Activated naive CD4-positive, alpha-beta T cell treated with anti-CD3 and anti-CD28 coated beads, Interleukin-2, amount 10 ng/mL, durations not matched to agents 7 days and 5 days (primary cell): Measurements from ENCODE around the gene PGM5.

Experiments used
- CTCF ChIA-PET: fragments of 350-600 bp; sonication (Branson Sonifier 250); formaldehyde crosslinking; loops from one replicate; lab custom pipeline; 2021; ENCODE audit warnings: antibody characterized with exemption; lab: Charles Lee
- DNase-seq: peaks from one replicate; pipeline ENCODE4 v3.0.0-alpha.2; 2020
- H3K27ac Mint-ChIP-seq: one replicate; pipeline ENCODE4 v1.8.0; 2021; ENCODE audit warnings: mild to moderate bottlenecking, moderate library complexity, mixed read lengths
- H3K27me3 Mint-ChIP-seq: one replicate; pipeline ENCODE4 v1.8.0; 2021; ENCODE audit warnings: mild to moderate bottlenecking, mixed read lengths
- H3K36me3 Mint-ChIP-seq: one replicate; pipeline ENCODE4 v1.8.0; 2021; ENCODE audit warnings: mixed read lengths
- H3K4me1 Mint-ChIP-seq: one replicate; pipeline ENCODE4 v1.8.0; 2021; ENCODE audit warnings: mixed read lengths
- H3K4me3 Mint-ChIP-seq: one replicate; pipeline ENCODE4 v1.8.0; 2021; ENCODE audit warnings: mild to moderate bottlenecking, moderate library complexity, mixed read lengths
- H3K9me3 Mint-ChIP-seq: one replicate; pipeline ENCODE4 v1.8.0; 2021; ENCODE audit warnings: mixed read lengths

The PGM5 gene

GRCh38 chr9:68506551-68506950, 150.1 kb downstream of the PGM5 start:
- Mint-ChIP-seq H3K36me3 (no peaks in the 10 kb centered on the region), H3K9me3 (no peaks in the 10 kb centered on the region), H3K27ac (no peak overlapping the region), H3K4me1 (no peaks in the 10 kb centered on the region), H3K4me3 (no peak overlapping the region), H3K27me3 (no peaks in the 10 kb centered on the region)
- DNase-seq: no peak
- CTCF ChIA-PET: interaction anchor here (0.7 kb wide), 1 partner anchor 64 kb away, joined by 5 read pairs; no protein-coding TSS in a partner anchor

- no peak for DNase-seq
- CTCF ChIA-PET: interaction anchor here (0.7 to 1.5 kb wide), 3 partner anchors 47 to 63 kb away, joined by 3 to 6 read pairs (median 5); no protein-coding TSS in a partner anchor
- no peak overlapping the region for H3K4me3 Mint-ChIP-seq
- H3K27me3 Mint-ChIP-seq: no peaks in the 10 kb centered on the region
- no peaks in the 10 kb centered on the region for H3K36me3 Mint-ChIP-seq
- no peak overlapping the region for H3K27ac Mint-ChIP-seq
- H3K9me3 Mint-ChIP-seq: no peaks in the 10 kb centered on the region
- no peaks in the 10 kb centered on the region for H3K4me1 Mint-ChIP-seq
These were observed 150.9 kb downstream of the PGM5 start for GRCh38 chr9:68507130-68507805.

- Mint-ChIP-seq H3K27me3 (no peaks in the 10 kb centered on the region), H3K9me3 (no peaks in the 10 kb centered on the region), H3K27ac (no peak overlapping the region), H3K4me1 (no peaks in the 10 kb centered on the region), H3K36me3 (no peaks in the 10 kb centered on the region), H3K4me3 (no peak overlapping the region)
- CTCF ChIA-PET: interaction anchor here (0.7 to 1.5 kb wide), 4 partner anchors 30 to 165 kb away, joined by 3 to 6 read pairs (median 3); no protein-coding TSS in a partner anchor
- no peak for DNase-seq
These were observed 151.4 kb downstream of the PGM5 start for GRCh38 chr9:68507806-68508145.

GRCh38 chr9:68508547-68508946, 152.1 kb downstream of the PGM5 start:
- CTCF ChIA-PET: interaction anchor here (0.7 to 1.5 kb wide), 5 partner anchors 29 to 166 kb away, joined by 3 to 7 read pairs (median 3); no protein-coding TSS in a partner anchor
- no peak overlapping the region for H3K27ac Mint-ChIP-seq
- H3K27me3 Mint-ChIP-seq: no peaks in the 10 kb centered on the region
- H3K9me3 Mint-ChIP-seq: no peaks in the 10 kb centered on the region
- no peak overlapping the region for H3K4me3 Mint-ChIP-seq
- DNase-seq: no peak
- H3K36me3 Mint-ChIP-seq: no peaks in the 10 kb centered on the region
- no peaks in the 10 kb centered on the region for H3K4me1 Mint-ChIP-seq

- DNase-seq: no peak
- no peaks in the 10 kb centered on the region for H3K9me3 Mint-ChIP-seq
- H3K27ac Mint-ChIP-seq: no peak overlapping the region
- no peak overlapping the region for H3K4me3 Mint-ChIP-seq
- no peaks in the 10 kb centered on the region for H3K4me1 Mint-ChIP-seq
- CTCF ChIA-PET: no interaction called here
- H3K36me3 Mint-ChIP-seq: no peaks in the 10 kb centered on the region
- no peaks in the 10 kb centered on the region for H3K27me3 Mint-ChIP-seq
These were observed 153.3 kb downstream of the PGM5 start for GRCh38 chr9:68509689-68510088.

DNA sequence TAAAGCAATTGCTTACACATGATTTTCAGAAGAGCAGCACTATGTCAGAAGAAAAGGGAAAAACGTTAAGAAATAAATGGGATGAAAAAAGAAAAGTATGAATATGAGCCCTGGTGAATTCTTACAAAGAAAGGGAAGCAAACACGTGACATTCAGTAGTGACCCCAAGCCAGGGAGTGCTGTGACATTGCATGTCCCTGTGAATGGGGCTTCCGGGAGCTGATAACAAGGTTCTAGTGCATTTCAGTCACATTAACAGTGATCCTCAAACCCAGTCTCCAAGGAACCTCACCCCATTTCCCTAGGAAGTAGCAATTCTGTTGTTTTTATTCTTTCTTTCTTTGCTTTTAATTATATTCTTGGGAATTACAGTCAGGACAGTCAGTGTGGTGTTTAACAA, 157.0 kb downstream of the PGM5 start:
- Mint-ChIP-seq H3K4me1 (no peaks in the 10 kb centered on the region), H3K9me3 (no peaks in the 10 kb centered on the region), H3K36me3 (no peaks in the 10 kb centered on the region), H3K27me3 (peaks cover 4% of the 10 kb centered on the region), H3K27ac (no peak overlapping the region), H3K4me3 (no peak overlapping the region)
- CTCF ChIA-PET: no interaction called here
- DNase-seq: no peak

DNA sequence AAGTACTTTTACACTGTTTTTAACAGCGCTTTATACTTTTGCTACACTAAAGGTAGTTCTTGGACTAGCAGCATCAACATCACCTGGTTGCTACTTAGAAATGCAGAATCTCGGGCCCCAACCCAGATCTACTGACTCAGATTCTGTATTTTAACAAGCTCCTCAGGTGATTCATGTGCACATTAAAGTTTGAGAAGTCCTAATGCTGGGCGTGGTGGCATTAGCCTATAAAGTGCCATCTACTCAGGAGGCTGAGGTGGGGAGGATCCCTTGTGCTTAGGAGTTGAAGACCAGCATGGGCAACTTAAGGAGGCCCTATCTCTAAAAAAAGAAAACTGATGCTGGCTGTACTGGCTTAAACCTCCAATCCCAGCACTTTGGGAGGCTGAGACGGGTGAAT, 157.6 kb downstream of the PGM5 start:
- no peaks in the 10 kb centered on the region for H3K9me3 Mint-ChIP-seq
- peaks cover 4% of the 10 kb centered on the region for H3K27me3 Mint-ChIP-seq
- no peaks in the 10 kb centered on the region for H3K4me1 Mint-ChIP-seq
- H3K27ac Mint-ChIP-seq: no peak overlapping the region
- no peaks in the 10 kb centered on the region for H3K36me3 Mint-ChIP-seq
- no peak for DNase-seq
- H3K4me3 Mint-ChIP-seq: no peak overlapping the region
- CTCF ChIA-PET: no interaction called here

GRCh38 chr9:68515326-68516017, 159.1 kb downstream of the PGM5 start:
- H3K27ac Mint-ChIP-seq: no peak overlapping the region
- H3K9me3 Mint-ChIP-seq: no peaks in the 10 kb centered on the region
- H3K27me3 Mint-ChIP-seq: peaks cover 4% of the 10 kb centered on the region
- no peaks in the 10 kb centered on the region for H3K4me1 Mint-ChIP-seq
- no peak for DNase-seq
- H3K4me3 Mint-ChIP-seq: no peak overlapping the region
- CTCF ChIA-PET: no interaction called here
- H3K36me3 Mint-ChIP-seq: no peaks in the 10 kb centered on the region

- no peak overlapping the region for H3K27ac Mint-ChIP-seq
- no peaks in the 10 kb centered on the region for H3K9me3 Mint-ChIP-seq
- H3K27me3 Mint-ChIP-seq: peaks cover 13% of the 10 kb centered on the region
- DNase-seq: no peak
- CTCF ChIA-PET: interaction anchor here (0.6 kb wide), 1 partner anchor 41 kb away, joined by 3 read pairs; no protein-coding TSS in a partner anchor
- no peak overlapping the region for H3K4me3 Mint-ChIP-seq
- H3K4me1 Mint-ChIP-seq: no peaks in the 10 kb centered on the region
- H3K36me3 Mint-ChIP-seq: no peaks in the 10 kb centered on the region
These were observed 165.7 kb downstream of the PGM5 start for GRCh38 chr9:68522131-68522530.

GRCh38 chr9:68522954-68523353, 166.5 kb downstream of the PGM5 start:
- H3K36me3 Mint-ChIP-seq: no peaks in the 10 kb centered on the region
- no peaks in the 10 kb centered on the region for H3K4me1 Mint-ChIP-seq
- no peak for DNase-seq
- H3K9me3 Mint-ChIP-seq: no peaks in the 10 kb centered on the region
- CTCF ChIA-PET: no interaction called here
- H3K27me3 Mint-ChIP-seq: peaks cover 9% of the 10 kb centered on the region
- H3K4me3 Mint-ChIP-seq: no peak overlapping the region
- no peak overlapping the region for H3K27ac Mint-ChIP-seq

- no peak for DNase-seq
- Mint-ChIP-seq H3K9me3 (no peaks in the 10 kb centered on the region), H3K4me1 (no peaks in the 10 kb centered on the region), H3K36me3 (no peaks in the 10 kb centered on the region), H3K4me3 (no peak overlapping the region), H3K27ac (no peak overlapping the region), H3K27me3 (peaks cover 8% of the 10 kb centered on the region)
- CTCF ChIA-PET: no interaction called here
These were observed 167.0 kb downstream of the PGM5 start for GRCh38 chr9:68523367-68523936.

GRCh38 chr9:68530618-68531017, 174.2 kb downstream of the PGM5 start:
- H3K4me1 Mint-ChIP-seq: no peaks in the 10 kb centered on the region
- no peak for DNase-seq
- H3K4me3 Mint-ChIP-seq: no peak overlapping the region
- no peaks in the 10 kb centered on the region for H3K9me3 Mint-ChIP-seq
- H3K27me3 Mint-ChIP-seq: peaks cover 3% of the 10 kb centered on the region
- H3K27ac Mint-ChIP-seq: no peak overlapping the region
- CTCF ChIA-PET: no interaction called here
- no peaks in the 10 kb centered on the region for H3K36me3 Mint-ChIP-seq

DNA sequence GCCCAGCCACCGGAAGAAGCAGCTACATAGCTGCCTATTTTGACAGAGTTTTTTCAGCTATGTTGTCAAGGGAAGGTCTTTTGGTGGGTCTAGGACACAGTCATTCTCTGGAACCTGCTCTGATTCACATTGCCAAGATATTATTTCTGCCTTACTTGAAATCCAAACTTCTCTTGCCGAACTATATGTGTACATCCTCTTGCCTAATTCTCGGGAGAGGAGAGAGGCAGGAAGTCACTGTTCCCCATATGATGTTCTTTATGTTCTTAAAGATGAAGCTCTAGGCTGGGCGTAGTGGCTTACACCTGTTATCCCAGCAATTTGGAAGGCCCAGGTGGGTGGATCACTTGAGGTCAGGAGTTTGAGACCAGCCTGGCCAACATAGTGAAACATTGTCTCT, 175.7 kb downstream of the PGM5 start:
- Mint-ChIP-seq H3K4me3 (no peak overlapping the region), H3K27me3 (peaks cover 6% of the 10 kb centered on the region), H3K9me3 (no peaks in the 10 kb centered on the region), H3K36me3 (no peaks in the 10 kb centered on the region), H3K4me1 (no peaks in the 10 kb centered on the region), H3K27ac (no peak overlapping the region)
- CTCF ChIA-PET: no interaction called here
- DNase-seq: no peak

GRCh38 chr9:68533678-68534077, 177.3 kb downstream of the PGM5 start:
- no peak for DNase-seq

More at GRCh38 chr9:68533678-68534077, 177.3 kb downstream of the PGM5 start:
- H3K27ac Mint-ChIP-seq: no peak overlapping the region
- H3K4me3 Mint-ChIP-seq: no peak overlapping the region
- peaks cover 7% of the 10 kb centered on the region for H3K27me3 Mint-ChIP-seq
- H3K4me1 Mint-ChIP-seq: no peaks in the 10 kb centered on the region
- CTCF ChIA-PET: no interaction called here
- no peaks in the 10 kb centered on the region for H3K36me3 Mint-ChIP-seq
- H3K9me3 Mint-ChIP-seq: no peaks in the 10 kb centered on the region
